WTC11 (cell line): ENCODE measurements around the gene CD109. TPM values are rescaled to one million over a fixed set of nuclear protein-coding genes. Genes with fewer than 3 reads are reported as not detected.

ENCODE experiments used
- ATAC-seq: fragments of 200-7000 bp; cut with Tn5 transposase; 2 replicates; pipeline ENCODE4 v1.10.0; 2021; ENCODE audit warnings: mild to moderate bottlenecking, moderate library complexity
- CTCF ChIA-PET: fragments of 300-600 bp; sonication (Branson Sonifier 250); formaldehyde crosslinking; loops from one replicate; lab custom pipeline; 2021; ENCODE audit warnings: antibody characterized with exemption; lab: Charles Lee
- POLR2A ChIA-PET: fragments of 350-600 bp; sonication (Branson Sonifier 250); formaldehyde crosslinking; loops from one replicate; lab custom pipeline; 2021; ENCODE audit warnings: antibody characterized with exemption; lab: Charles Lee
- DNase-seq: peaks from one replicate; pipeline ENCODE4 v3.0.0; 2021; ENCODE audit warnings: low spot score
- H3K27ac Mint-ChIP-seq: 2 replicates; pipeline ENCODE4 v1.8.0; 2021; ENCODE audit warnings: mixed read lengths
- H3K27me3 Mint-ChIP-seq: 2 replicates; pipeline ENCODE4 v1.8.0; 2021; ENCODE audit warnings: low read depth, mild to moderate bottlenecking, moderate library complexity, mixed read lengths
- H3K36me3 Mint-ChIP-seq: 2 replicates; pipeline ENCODE4 v1.8.0; 2021; ENCODE audit warnings: mixed read lengths
- H3K4me1 Mint-ChIP-seq: 2 replicates; pipeline ENCODE4 v1.8.0; 2022; ENCODE audit warnings: mixed read lengths
- H3K4me3 Mint-ChIP-seq: 2 replicates; pipeline ENCODE4 v1.8.0; 2021; ENCODE audit warnings: mild to moderate bottlenecking, moderate library complexity, mixed read lengths
- H3K9me3 Mint-ChIP-seq: 2 replicates; pipeline ENCODE4 v1.8.0; 2021; ENCODE audit warnings: mixed read lengths
- AFF4 ChIP-seq: sonication (generic); formaldehyde crosslinking; IDR thresholded peaks from 2 replicates; pipeline ENCODE4 v1.8.1; 2023; ENCODE audit warnings: mild to moderate bottlenecking, missing genetic modification reagents, borderline replicate concordance
- ATF1 ChIP-seq: sonication (generic); formaldehyde crosslinking; IDR thresholded peaks from 2 replicates; pipeline ENCODE4 v1.8.1; 2023; ENCODE audit warnings: mild to moderate bottlenecking, moderate library complexity, missing genetic modification reagents
- ATF6 ChIP-seq: sonication (generic); formaldehyde crosslinking; IDR thresholded peaks from 2 replicates; pipeline ENCODE4 v1.8.1; 2023; ENCODE audit warnings: mild to moderate bottlenecking, missing genetic modification reagents
- CREB1 ChIP-seq: sonication (generic); formaldehyde crosslinking; IDR thresholded peaks from 2 replicates; pipeline ENCODE4 v1.8.0; 2023; ENCODE audit warnings: mild to moderate bottlenecking, missing genetic modification reagents
- E2F4 ChIP-seq: sonication (generic); formaldehyde crosslinking; IDR thresholded peaks from 2 replicates; pipeline ENCODE4 v1.8.1; 2022; ENCODE audit warnings: low read depth, mild to moderate bottlenecking, moderate library complexity, missing genetic modification reagents, borderline replicate concordance
- ETV6 ChIP-seq: sonication (generic); formaldehyde crosslinking; IDR thresholded peaks from 2 replicates; pipeline ENCODE4 v1.8.1; 2022; ENCODE audit warnings: mild to moderate bottlenecking, missing genetic modification reagents
- MYBL2 ChIP-seq: sonication (generic); formaldehyde crosslinking; IDR thresholded peaks from 2 replicates; pipeline ENCODE4 v1.8.1; 2023; ENCODE audit warnings: mild to moderate bottlenecking, moderate library complexity, missing genetic modification reagents
- NFE2L1 ChIP-seq: sonication (generic); formaldehyde crosslinking; IDR thresholded peaks from 2 replicates; pipeline ENCODE4 v1.8.1; 2023; ENCODE audit warnings: missing genetic modification reagents
- NR3C1 ChIP-seq: sonication (generic); formaldehyde crosslinking; conservative IDR thresholded peaks from 2 replicates; pipeline ENCODE4 v1.8.1; 2023; ENCODE audit warnings: low read depth, mild to moderate bottlenecking, missing genetic modification reagents
- PREB ChIP-seq: sonication (generic); formaldehyde crosslinking; IDR thresholded peaks from 2 replicates; pipeline ENCODE4 v1.8.1; 2022; ENCODE audit warnings: mild to moderate bottlenecking, missing genetic modification reagents, moderate library complexity, borderline replicate concordance
- RORB ChIP-seq: fragments of 250-450 bp; sonication (Bioruptor Pico); IDR thresholded peaks from 2 replicates; pipeline ENCODE4 v1.9.0; 2021; ENCODE audit warnings: mild to moderate bottlenecking
- SMAD4 ChIP-seq: sonication (generic); formaldehyde crosslinking; IDR thresholded peaks from 2 replicates; pipeline ENCODE4 v1.8.0; 2022; ENCODE audit warnings: mild to moderate bottlenecking, missing genetic modification reagents
- STAT6 ChIP-seq: sonication (generic); formaldehyde crosslinking; conservative IDR thresholded peaks from 2 replicates; pipeline ENCODE4 v1.8.1; 2023; ENCODE audit warnings: mild to moderate bottlenecking, low read depth, missing genetic modification reagents, moderate library complexity
- ZNF121 ChIP-seq: sonication (generic); formaldehyde crosslinking; IDR thresholded peaks from 2 replicates; pipeline ENCODE4 v1.8.0; 2023; ENCODE audit warnings: missing genetic modification reagents
- ZNF416 ChIP-seq: fragments of 250-450 bp; sonication (Bioruptor Pico); IDR thresholded peaks from 2 replicates; pipeline ENCODE4 v1.9.0; 2021; ENCODE audit warnings: mild to moderate bottlenecking, inconsistent platforms
- total RNA-seq: library from RNA; stranded (reverse); gene quantifications from 3 replicates; pipeline ENCODE4 v1.2.3, GENCODE V29; 2021
- TF ChIP-seq, protein P1 (sequence below): sonication (generic); formaldehyde crosslinking; IDR thresholded peaks from 2 replicates; pipeline ENCODE4 v1.8.0; 2022; ENCODE audit warnings: mild to moderate bottlenecking, missing genetic modification reagents
- TF ChIP-seq, protein P2 (sequence below): sonication (generic); formaldehyde crosslinking; IDR thresholded peaks from 2 replicates; pipeline ENCODE4 v1.8.0; 2023; ENCODE audit warnings: missing genetic modification reagents
- TF ChIP-seq, protein P3 (sequence below): fragments of 250-450 bp; sonication (Bioruptor Pico); IDR thresholded peaks from 2 replicates; pipeline ENCODE4 v1.8.0; 2021; ENCODE audit warnings: mild to moderate bottlenecking
- TF ChIP-seq, protein P4 (sequence below): sonication (generic); formaldehyde crosslinking; IDR thresholded peaks from 2 replicates; pipeline ENCODE4 v1.8.0; 2022; ENCODE audit warnings: mild to moderate bottlenecking, missing genetic modification reagents

CD109 gene
- total RNA-seq, 1 experiment from 2014 or later = 4.5 TPM

DNA sequence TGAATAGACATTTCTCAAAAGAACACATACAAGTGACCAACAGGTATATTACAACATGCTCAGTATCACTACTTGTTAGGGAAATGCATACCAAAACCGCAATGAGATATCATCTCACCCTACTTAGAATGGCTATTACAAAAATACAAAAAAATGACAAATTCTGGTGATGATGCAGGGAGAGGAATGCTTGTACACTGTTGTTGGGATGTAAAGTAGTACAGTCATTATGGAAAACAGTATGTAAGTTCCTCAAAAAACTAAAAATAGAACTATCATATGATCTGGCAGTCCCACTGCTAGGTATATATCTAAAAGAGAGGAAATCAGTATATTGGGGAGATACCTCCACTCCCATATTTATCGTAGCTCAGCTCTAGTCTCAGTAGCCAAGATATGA lies 31.3 kb upstream of the CD109 start:
- ChIA-PET POLR2A (no interaction called here), CTCF (no interaction called here)
- no peak overlapping the region for H3K4me3 Mint-ChIP-seq
- H3K27ac Mint-ChIP-seq = no peak overlapping the region
- TF ChIP-seq AFF4 (CRISPR knock-in tag) = no peak
- TF ChIP-seq, protein P1, sequence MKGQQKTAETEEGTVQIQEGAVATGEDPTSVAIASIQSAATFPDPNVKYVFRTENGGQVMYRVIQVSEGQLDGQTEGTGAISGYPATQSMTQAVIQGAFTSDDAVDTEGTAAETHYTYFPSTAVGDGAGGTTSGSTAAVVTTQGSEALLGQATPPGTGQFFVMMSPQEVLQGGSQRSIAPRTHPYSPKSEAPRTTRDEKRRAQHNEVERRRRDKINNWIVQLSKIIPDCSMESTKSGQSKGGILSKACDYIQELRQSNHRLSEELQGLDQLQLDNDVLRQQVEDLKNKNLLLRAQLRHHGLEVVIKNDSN (CRISPR knock-in tag) = no peak
- TF ChIP-seq ATF1 (CRISPR knock-in tag) = no peak
- no peak for TF ChIP-seq SMAD4
- TF ChIP-seq, protein P2, sequence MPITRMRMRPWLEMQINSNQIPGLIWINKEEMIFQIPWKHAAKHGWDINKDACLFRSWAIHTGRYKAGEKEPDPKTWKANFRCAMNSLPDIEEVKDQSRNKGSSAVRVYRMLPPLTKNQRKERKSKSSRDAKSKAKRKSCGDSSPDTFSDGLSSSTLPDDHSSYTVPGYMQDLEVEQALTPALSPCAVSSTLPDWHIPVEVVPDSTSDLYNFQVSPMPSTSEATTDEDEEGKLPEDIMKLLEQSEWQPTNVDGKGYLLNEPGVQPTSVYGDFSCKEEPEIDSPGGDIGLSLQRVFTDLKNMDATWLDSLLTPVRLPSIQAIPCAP (CRISPR knock-in tag) = no peak
- TF ChIP-seq, protein P3, sequence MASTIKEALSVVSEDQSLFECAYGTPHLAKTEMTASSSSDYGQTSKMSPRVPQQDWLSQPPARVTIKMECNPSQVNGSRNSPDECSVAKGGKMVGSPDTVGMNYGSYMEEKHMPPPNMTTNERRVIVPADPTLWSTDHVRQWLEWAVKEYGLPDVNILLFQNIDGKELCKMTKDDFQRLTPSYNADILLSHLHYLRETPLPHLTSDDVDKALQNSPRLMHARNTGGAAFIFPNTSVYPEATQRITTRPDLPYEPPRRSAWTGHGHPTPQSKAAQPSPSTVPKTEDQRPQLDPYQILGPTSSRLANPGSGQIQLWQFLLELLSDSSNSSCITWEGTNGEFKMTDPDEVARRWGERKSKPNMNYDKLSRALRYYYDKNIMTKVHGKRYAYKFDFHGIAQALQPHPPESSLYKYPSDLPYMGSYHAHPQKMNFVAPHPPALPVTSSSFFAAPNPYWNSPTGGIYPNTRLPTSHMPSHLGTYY (CRISPR knock-in tag) = no peak
- TF ChIP-seq ETV6 = no peak
- TF ChIP-seq, protein P4, sequence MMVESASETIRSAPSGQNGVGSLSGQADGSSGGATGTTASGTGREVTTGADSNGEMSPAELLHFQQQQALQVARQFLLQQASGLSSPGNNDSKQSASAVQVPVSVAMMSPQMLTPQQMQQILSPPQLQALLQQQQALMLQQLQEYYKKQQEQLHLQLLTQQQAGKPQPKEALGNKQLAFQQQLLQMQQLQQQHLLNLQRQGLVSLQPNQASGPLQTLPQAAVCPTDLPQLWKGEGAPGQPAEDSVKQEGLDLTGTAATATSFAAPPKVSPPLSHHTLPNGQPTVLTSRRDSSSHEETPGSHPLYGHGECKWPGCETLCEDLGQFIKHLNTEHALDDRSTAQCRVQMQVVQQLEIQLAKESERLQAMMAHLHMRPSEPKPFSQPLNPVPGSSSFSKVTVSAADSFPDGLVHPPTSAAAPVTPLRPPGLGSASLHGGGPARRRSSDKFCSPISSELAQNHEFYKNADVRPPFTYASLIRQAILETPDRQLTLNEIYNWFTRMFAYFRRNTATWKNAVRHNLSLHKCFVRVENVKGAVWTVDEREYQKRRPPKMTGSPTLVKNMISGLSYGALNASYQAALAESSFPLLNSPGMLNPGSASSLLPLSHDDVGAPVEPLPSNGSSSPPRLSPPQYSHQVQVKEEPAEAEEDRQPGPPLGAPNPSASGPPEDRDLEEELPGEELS (CRISPR knock-in tag) = no peak
- TF ChIP-seq NR3C1 (CRISPR knock-in tag) = no peak
- TF ChIP-seq ATF6 (CRISPR knock-in tag) = no peak
- no peak for TF ChIP-seq CREB1
- no peak for TF ChIP-seq NFE2L1 (CRISPR knock-in tag)
- TF ChIP-seq ZNF121 = no peak
- no peak for TF ChIP-seq PREB (CRISPR knock-in tag)
- TF ChIP-seq STAT6 (CRISPR knock-in tag) = no peak
- TF ChIP-seq RORB (CRISPR knock-in tag) = no peak
- no peak for TF ChIP-seq E2F4 (CRISPR knock-in tag)
- no peak for TF ChIP-seq ZNF416 (CRISPR knock-in tag)
- TF ChIP-seq MYBL2 (CRISPR knock-in tag) = no peak
- peaks cover 2% of the 10 kb centered on the region; the same call in 1 of the 2 replicates for H3K36me3 Mint-ChIP-seq
- ATAC-seq = no peak
- no peaks in the 10 kb centered on the region for H3K4me1 Mint-ChIP-seq
- H3K9me3 Mint-ChIP-seq = peaks cover 4% of the 10 kb centered on the region; the same call in 1 of the 2 replicates
- H3K27me3 Mint-ChIP-seq = no peaks in the 10 kb centered on the region; the same call in 1 of the 2 replicates
- no peak for DNase-seq
